Measurements from ENCODE around the gene RD3L.
"Not testable (repeated sequence)": the region's sequence is repeated elsewhere in the genome, so short reads cannot be mapped to it uniquely, and the experiment has no call there.

Gene RD3L

GRCh38 chr14:103930051-103930604 is 12.2 kb downstream of the RD3L start:
- DNase-seq (ENCODE audit: low read depth), result no peak

GRCh38 chr14:103928011-103928890 is 14.1 kb downstream of the RD3L start, which contains the start of gene TDRD9:
TSS of gene TDRD9 (plus strand) at chr14:103928456. CDS start at chr14:103928510, 54 bp downstream.
- DNase-seq (ENCODE audit: low read depth), result no peak
- H3K4me3 ChIP-seq (ENCODE audit: low read depth, low read length), result no peak within 1 kb of the TSS
- TF ChIP-seq CTCF (IDR thresholded peaks at IDR 0.05; ENCODE audit: low read depth, low read length, missing control alignments), result no peak

More at GRCh38 chr14:103930051-103930604, 12.2 kb downstream of the RD3L start:
- TF ChIP-seq CTCF (IDR thresholded peaks at IDR 0.05; ENCODE audit: low read depth, low read length, missing control alignments), result no peak
- no peak overlapping the region for H3K4me3 ChIP-seq (ENCODE audit: low read depth, low read length)

GRCh38 chr14:103927566-103927965 is 14.8 kb downstream of the RD3L start:
- DNase-seq (ENCODE audit: low read depth), result no peak
- no peak overlapping the region for H3K4me3 ChIP-seq (ENCODE audit: low read depth, low read length)
- TF ChIP-seq CTCF (IDR thresholded peaks at IDR 0.05; ENCODE audit: low read depth, low read length, missing control alignments), result no peak

GRCh38 chr14:103925316-103925715 is 17.0 kb downstream of the RD3L start:
- no peak overlapping the region for H3K4me3 ChIP-seq (ENCODE audit: low read depth, low read length)
- DNase-seq (ENCODE audit: low read depth), result no peak
- no peak for TF ChIP-seq CTCF (IDR thresholded peaks at IDR 0.05; ENCODE audit: low read depth, low read length, missing control alignments)

- no peak for DNase-seq (ENCODE audit: low read depth)
- no peak for TF ChIP-seq CTCF (IDR thresholded peaks at IDR 0.05; ENCODE audit: low read depth, low read length, missing control alignments)
- no peak overlapping the region for H3K4me3 ChIP-seq (ENCODE audit: low read depth, low read length)
Observed at GRCh38 chr14:103923863-103924262, 18.5 kb downstream of the RD3L start.

GRCh38 chr14:103921855-103922200 is 20.5 kb downstream of the RD3L start:
- not testable (repeated sequence) for DNase-seq (ENCODE audit: low read depth)
- H3K4me3 ChIP-seq (ENCODE audit: low read depth, low read length), result peak overlapping the region; percentile 97

GRCh38 chr14:103920981-103921854 is 21.1 kb downstream of the RD3L start:
- peak; percentile 99 for TF ChIP-seq CTCF (IDR thresholded peaks at IDR 0.05; ENCODE audit: low read depth, low read length, missing control alignments)
- peak overlapping the region; percentile 97 for H3K4me3 ChIP-seq (ENCODE audit: low read depth, low read length)

More at GRCh38 chr14:103920981-103921854, 21.1 kb downstream of the RD3L start:
- peak; percentile 73 for DNase-seq (ENCODE audit: low read depth)

Data from GM12864 (cell line).